NCI-H1092 treated with DMSO at 0.1 percent for 48 hours (cell line): Measurements from ENCODE around the gene FUOM.
A peak's percentile ranks its signal among the peaks of the same experiment; 100 is the strongest.

ENCODE experiments used
- DNase-seq: peaks from one replicate; lab custom pipeline; 2025; lab: John Stamatoyannopoulos, UW

FUOM gene

GRCh38 chr10:133357285-133358161 lies at the start of gene FUOM:
TSS of gene FUOM (minus strand) at chr10:133358019. CDS start at chr10:133358007, 12 bp downstream.
- DNase-seq, result no peak

- no peak for DNase-seq
Measured at GRCh38 chr10:133405844-133406527, 48.2 kb upstream of the FUOM start.

- no peak for DNase-seq
Measured at GRCh38 chr10:133405272-133405671, 47.5 kb upstream of the FUOM start.

- DNase-seq, result no peak
Measured at GRCh38 chr10:133403784-133404183, 46.0 kb upstream of the FUOM start.

GRCh38 chr10:133403359-133403758 lies 45.5 kb upstream of the FUOM start:
- DNase-seq, result no peak

GRCh38 chr10:133401981-133402725 lies 44.3 kb upstream of the FUOM start:
- no peak for DNase-seq

- DNase-seq, result no peak
Measured at GRCh38 chr10:133401500-133401899, 43.7 kb upstream of the FUOM start.

- DNase-seq, result no peak
Measured at GRCh38 chr10:133400624-133401424, 43.0 kb upstream of the FUOM start.

GRCh38 chr10:133399123-133399601 lies 41.3 kb upstream of the FUOM start:
- DNase-seq, result no peak

GRCh38 chr10:133397938-133398337 lies 40.1 kb upstream of the FUOM start:
- no peak for DNase-seq

GRCh38 chr10:133396035-133396624 lies 38.3 kb upstream of the FUOM start:
- DNase-seq, result no peak

- DNase-seq, result no peak
Measured at GRCh38 chr10:133394801-133395221, 37.0 kb upstream of the FUOM start.

GRCh38 chr10:133394064-133394663 lies 36.3 kb upstream of the FUOM start, which contains the start of gene MTG1:
TSS of gene MTG1 (plus strand) at chr10:133394157. CDS start at chr10:133394221, 64 bp downstream.
- peak; percentile 84 for DNase-seq

GRCh38 chr10:133393401-133394063 lies 35.7 kb upstream of the FUOM start:
- DNase-seq, result no peak

GRCh38 chr10:133391761-133392518 lies 34.1 kb upstream of the FUOM start:
- DNase-seq, result no peak

GRCh38 chr10:133391249-133391635 lies 33.4 kb upstream of the FUOM start:
- DNase-seq, result no peak

- no peak for DNase-seq
Measured at GRCh38 chr10:133390597-133391248, 32.9 kb upstream of the FUOM start.

GRCh38 chr10:133388973-133389818 lies 31.4 kb upstream of the FUOM start:
- no peak for DNase-seq
